GM12878 (cell line): Measurements from ENCODE around the gene SLC1A2. TPM values are rescaled to one million over a fixed set of nuclear protein-coding genes. Genes with fewer than 3 reads are reported as not detected.

ENCODE experiments used
- ATAC-seq: fragments of 200-7000 bp; cut with Tn5 transposase; 3 replicates; pipeline ENCODE4 v1.9.1; 2020; ENCODE audit warnings: mild to moderate bottlenecking, moderate library complexity
- BruUV-seq: library from RNA; stranded (reverse); fragments of 400-500 nt; replicated peaks from 2 replicates; lab custom pipeline; 2021; lab: Mats Ljungman, UMichigan
- CTCF ChIA-PET: fragments of 300-600 bp; sonication (Branson Sonifier 250); formaldehyde crosslinking; extraction: SDS; loops from one replicate; lab custom pipeline; 2021; ENCODE audit warnings: inconsistent platforms; lab: Yijun Ruan, JAX
- POLR2A ChIA-PET: fragments of 350-600 bp; formaldehyde crosslinking; extraction: SDS; loops from one replicate; lab custom pipeline; 2021; ENCODE audit warnings: inconsistent platforms; lab: Charles Lee
- RAD21 ChIA-PET: fragments of 300-600 bp; sonication (Branson Sonifier 250); formaldehyde crosslinking; loops from one replicate; lab custom pipeline; 2023; ENCODE audit warnings: antibody characterized with exemption; ENCODE audit not compliant: unreplicated experiment; lab: Charles Lee
- SMC1A ChIA-PET: fragments of 300-600 bp; sonication (Branson Sonifier 250); formaldehyde crosslinking; loops from one replicate; lab custom pipeline; 2023; ENCODE audit not compliant: unreplicated experiment, uncharacterized antibody; lab: Charles Lee
- DNase-seq: peaks from one replicate; pipeline ENCODE4 v3.0.0-alpha.2; 2011; ENCODE audit warnings: low read depth, low spot score
- FAIRE-seq: peaks from 3 replicates; lab custom pipeline; 2011; peaks lifted over from hg19 to GRCh38; lab: Jason Lieb, UNC
- H2AFZ ChIP-seq: 2 replicates; pipeline ENCODE4 v1.6.0; 2011; ENCODE audit warnings: low read depth, low read length, control low read depth; ENCODE audit not compliant: control insufficient read depth
- H3K27ac ChIP-seq: 2 replicates; pipeline ENCODE4 v1.5.1; 2011; ENCODE audit warnings: control low read depth; ENCODE audit not compliant: control insufficient read depth, insufficient read depth
- H3K27me3 ChIP-seq, 2 experiments: replicated peaks in 1 of 2; 2 replicates each; pipeline versions ENCODE4 v1.6.0 to v1.6.1; 2011; ENCODE audit warnings: low read length in 1 of 2; ENCODE audit not compliant: control insufficient read depth in 2 of 2, insufficient read depth in 2 of 2
- H3K36me3 ChIP-seq, 2 experiments: 2 replicates each; pipeline ENCODE4 v1.5.1; 2011; ENCODE audit warnings: low read length in 1 of 2; ENCODE audit not compliant: control insufficient read depth in 2 of 2, insufficient read depth in 2 of 2
- H3K4me1 ChIP-seq: 2 replicates; pipeline ENCODE4 v1.6.1; 2011; ENCODE audit warnings: mild to moderate bottlenecking, low read length, moderate library complexity, mixed read lengths; ENCODE audit not compliant: control insufficient read depth, insufficient read depth
- H3K4me2 ChIP-seq: 2 replicates; pipeline ENCODE4 v1.6.0; 2011; ENCODE audit warnings: control low read depth; ENCODE audit not compliant: control insufficient read depth, insufficient read depth
- H3K4me3 ChIP-seq: fragments of 200-600 bp; sonication (generic); 2 replicates; pipeline ENCODE4 v1.5.1; 2016
- H3K79me2 ChIP-seq: 2 replicates; pipeline ENCODE4 v1.6.0; 2011; ENCODE audit warnings: low read length; ENCODE audit not compliant: control insufficient read depth, insufficient read depth
- H3K9ac ChIP-seq: 2 replicates; pipeline ENCODE4 v1.8.0; 2011; ENCODE audit warnings: low read length, control low read depth, mixed read lengths; ENCODE audit not compliant: control insufficient read depth, insufficient read depth
- H3K9me3 ChIP-seq: replicated peaks from 3 replicates; pipeline ENCODE4 v1.5.1; 2011; ENCODE audit warnings: mild to moderate bottlenecking, low read length; ENCODE audit not compliant: control insufficient read depth, insufficient read depth
- H4K20me1 ChIP-seq: 2 replicates; pipeline ENCODE4 v1.6.0; 2011; ENCODE audit not compliant: control insufficient read depth, insufficient read depth
- NFIC ChIP-seq: IDR thresholded peaks from 2 replicates; pipeline ENCODE4 v1.6.1; 2012; ENCODE audit warnings: low read depth, mild to moderate bottlenecking, inconsistent platforms, low read length, moderate library complexity
- RUNX3 ChIP-seq: IDR thresholded peaks from 2 replicates; pipeline ENCODE4 v1.6.1; 2012; ENCODE audit warnings: low read length, inconsistent platforms
- SP1 ChIP-seq: IDR thresholded peaks from one replicate; pipeline ENCODE4 v1.6.1; 2011; ENCODE audit warnings: low read depth, low read length
- ZNF622 ChIP-seq: fragments of 450-650 bp; IDR thresholded peaks from 2 replicates; pipeline ENCODE4 v1.6.1; 2017; ENCODE audit warnings: mild to moderate bottlenecking, inconsistent platforms
- WGBS: methylation state at CpG from one replicate; pipeline ENCODE4 v1.1.6; 2016; ENCODE audit warnings: low lambda C conversion rate; ENCODE audit not compliant: insufficient replicate concordance, insufficient coverage; ENCODE audit errors: missing lambda C conversion rate; 5-methylcytosine and 5-hydroxymethylcytosine counted together
- in situ Hi-C: fragments of 300-500 bp; cut with MboI; formaldehyde crosslinking; loops from 9 replicates; pipeline ENCODE4 v1.14.3; 2018; ENCODE audit warnings: mixed read lengths
- intact Hi-C: fragments of 100-400 bp; cut with micrococcal nuclease; formaldehyde crosslinking; loops from one replicate; pipeline ENCODE4 v1.14.2; 2022; ENCODE audit not compliant: unreplicated experiment
- polyA plus RNA-seq, 11 experiments: library from polyadenylated mRNA; depleted of rRNA in 4 of 11; unstranded in 6 of 11; stranded (reverse) in 5 of 11; fragments of >200 nt; fragmentation: Nextera tagmentation in 4 of 11; fragmentation: Illumina TruSeq in 1 of 11; extraction: Ambion mirVana in 4 of 11; extraction: Trizol in 1 of 11; gene quantifications; 1 replicate in 1 of 11; 2 replicates in 10 of 11; pipeline versions ENCODE4 v1.2.1 to v1.2.3, GENCODE V29; 2011 to 2016; ENCODE audit warnings: inconsistent platforms in 2 of 11, missing spikeins in 2 of 11, low read depth in 1 of 11
- total RNA-seq, 4 experiments: library from RNA; depleted of rRNA in 3 of 4; stranded (reverse); fragments of >200 nt in 3 of 4; fragmentation: Illumina TruSeq in 1 of 4; extraction: Trizol in 1 of 4; gene quantifications; 2 replicates each; pipeline versions ENCODE4 v1.2.1 to v1.2.3, GENCODE V29; 2013 to 2021
- TF ChIP-seq, protein P1 (sequence below): IDR thresholded peaks from 2 replicates; pipeline ENCODE4 v1.6.1; 2012; ENCODE audit warnings: low read depth, low read length, improper control_type of control experiment
- TF ChIP-seq, protein P2 (sequence below): IDR thresholded peaks from 2 replicates; pipeline ENCODE4 v1.6.1; 2012; ENCODE audit warnings: low read depth, low read length, improper control_type of control experiment

The SLC1A2 gene
- total and polyA plus RNA-seq, 10 of the 15 experiments (the other 5 are each of a cell fraction or from before 2014, with no cell fraction given), result 0.01 to 0.84 (median 0.22) TPM; not detected in 1

- Histone ChIP-seq H3K4me2 (no peak overlapping the region; the same call in 1 of the 2 replicates), H3K79me2 (no peaks in the 10 kb centered on the region), H3K9ac (no peak overlapping the region), H3K36me3 (no peaks in the 10 kb centered on the region), H3K4me3 (no peak overlapping the region), H3K27ac (no peak overlapping the region), H3K4me1 (peaks cover 9% of the 10 kb centered on the region), H3K27me3 (no peaks in the 10 kb centered on the region), H2AFZ (no peak overlapping the region), H3K9me3 (no peaks in the 10 kb centered on the region), H4K20me1 (no peaks in the 10 kb centered on the region)
- ChIA-PET POLR2A (interaction anchor here (0.6 to 1.5 kb wide), 2 partner anchors 11 to 615 kb away, joined by 3 to 4 read pairs; no protein-coding TSS in a partner anchor), SMC1A (interaction anchor here (0.7 to 1.2 kb wide), 5 partner anchors 15 to 45 kb away, joined by 3 to 5 read pairs (median 3); no protein-coding TSS in a partner anchor), RAD21 (no interaction called here)
- intact Hi-C loops, result no loop called here
- no TSS peak for BruUV-seq
- in situ Hi-C loops, result no loop called here
- no peak for DNase-seq
- FAIRE-seq, result no peak
- no peak for ATAC-seq
- TF ChIP-seq, protein P1, sequence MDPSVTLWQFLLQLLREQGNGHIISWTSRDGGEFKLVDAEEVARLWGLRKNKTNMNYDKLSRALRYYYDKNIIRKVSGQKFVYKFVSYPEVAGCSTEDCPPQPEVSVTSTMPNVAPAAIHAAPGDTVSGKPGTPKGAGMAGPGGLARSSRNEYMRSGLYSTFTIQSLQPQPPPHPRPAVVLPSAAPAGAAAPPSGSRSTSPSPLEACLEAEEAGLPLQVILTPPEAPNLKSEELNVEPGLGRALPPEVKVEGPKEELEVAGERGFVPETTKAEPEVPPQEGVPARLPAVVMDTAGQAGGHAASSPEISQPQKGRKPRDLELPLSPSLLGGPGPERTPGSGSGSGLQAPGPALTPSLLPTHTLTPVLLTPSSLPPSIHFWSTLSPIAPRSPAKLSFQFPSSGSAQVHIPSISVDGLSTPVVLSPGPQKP, result no peak
- peak; percentile 60; the same call in 1 of the 2 replicates for TF ChIP-seq RUNX3
- TF ChIP-seq ZNF622, result no peak
- no peak for TF ChIP-seq SP1
- TF ChIP-seq, protein P2, sequence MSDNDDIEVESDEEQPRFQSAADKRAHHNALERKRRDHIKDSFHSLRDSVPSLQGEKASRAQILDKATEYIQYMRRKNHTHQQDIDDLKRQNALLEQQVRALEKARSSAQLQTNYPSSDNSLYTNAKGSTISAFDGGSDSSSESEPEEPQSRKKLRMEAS, result no peak
- TF ChIP-seq NFIC, result peak; percentile 60; the same call in 1 of the 2 replicates
- TF ChIP-seq, all 136 proteins: peak for 2
- WGBS, result 52% methylated on average over 5 of the region's 5 CpGs
- CTCF ChIA-PET, result interaction anchor here (0.9 to 1.3 kb wide), 2 partner anchors 11 to 32 kb away, joined by 3 read pairs; no protein-coding TSS in a partner anchor
Observed at GRCh38 chr11:35288817-35289541, 130.4 kb downstream of the SLC1A2 start.
